Keratinocyte (primary cell): ENCODE measurements around the gene TMEM242. TPM values are rescaled to one million over a fixed set of nuclear protein-coding genes. Genes with fewer than 3 reads are reported as not detected.

Experiments used
- DNase-seq: peaks from one replicate; pipeline ENCODE4 v3.0.0-alpha.2; 2011; ENCODE audit warnings: low read depth, missing footprints, low spot score
- FAIRE-seq: peaks from 2 replicates; lab custom pipeline; 2011; peaks lifted over from hg19 to GRCh38; lab: Jason Lieb, UNC
- H2AFZ ChIP-seq: 2 replicates; pipeline ENCODE4 v1.6.0; 2012; ENCODE audit warnings: low read length, control low read depth, inconsistent platforms; ENCODE audit not compliant: control insufficient read depth
- H3K27ac ChIP-seq: 2 replicates; pipeline ENCODE4 v1.5.1; 2011; ENCODE audit warnings: low read length; ENCODE audit not compliant: control insufficient read depth, insufficient read depth
- H3K27me3 ChIP-seq: 3 replicates; pipeline ENCODE4 v1.6.0; 2011; ENCODE audit warnings: low read length; ENCODE audit not compliant: control insufficient read depth, insufficient read depth; ENCODE audit errors: extremely low read depth
- H3K36me3 ChIP-seq, 2 experiments: 2 replicates in 1 of 2; 3 replicates in 1 of 2; pipeline ENCODE4 v1.5.1; 2011; ENCODE audit warnings: low read length in 2 of 2, mild to moderate bottlenecking in 1 of 2; ENCODE audit not compliant: control insufficient read depth in 2 of 2, insufficient read depth in 2 of 2; ENCODE audit errors: extremely low read depth in 1 of 2
- H3K4me1 ChIP-seq: 3 replicates; pipeline ENCODE4 v1.5.1; 2011; ENCODE audit warnings: low read length; ENCODE audit not compliant: control insufficient read depth, insufficient read depth; ENCODE audit errors: extremely low read depth
- H3K4me2 ChIP-seq: 3 replicates; pipeline ENCODE4 v1.6.0; 2011; ENCODE audit warnings: low read depth, low read length; ENCODE audit not compliant: control insufficient read depth, insufficient read depth; ENCODE audit errors: extremely low read depth
- H3K4me3 ChIP-seq, 3 experiments: fragments of 200-600 bp in 1 of 3; sonication (generic) in 1 of 3; 2 replicates in 2 of 3; 3 replicates in 1 of 3; pipeline ENCODE4 v1.5.1; 2011 to 2016; ENCODE audit warnings: low read length in 3 of 3, mild to moderate bottlenecking in 3 of 3, control low read depth in 2 of 3, inconsistent platforms in 1 of 3, low read depth in 1 of 3, mixed read lengths in 1 of 3, mixed run types in 1 of 3, moderate library complexity in 1 of 3; ENCODE audit not compliant: control insufficient read depth in 2 of 3, insufficient read depth in 2 of 3; ENCODE audit errors: extremely low read depth in 1 of 3
- H3K79me2 ChIP-seq: 2 replicates; pipeline ENCODE4 v1.6.0; 2012; ENCODE audit warnings: low read length; ENCODE audit not compliant: control insufficient read depth, insufficient read depth
- H3K9ac ChIP-seq: 3 replicates; pipeline ENCODE4 v1.6.0; 2011; ENCODE audit warnings: low read length; ENCODE audit not compliant: control insufficient read depth, insufficient read depth; ENCODE audit errors: extremely low read depth
- H3K9me1 ChIP-seq: 3 replicates; pipeline ENCODE4 v1.6.0; 2011; ENCODE audit warnings: low read length; ENCODE audit not compliant: control insufficient read depth, insufficient read depth; ENCODE audit errors: extremely low read depth
- H3K9me3 ChIP-seq: 2 replicates; pipeline ENCODE4 v1.5.1; 2012; ENCODE audit warnings: low read depth, low read length; ENCODE audit not compliant: control insufficient read depth
- H4K20me1 ChIP-seq: 3 replicates; pipeline ENCODE4 v1.6.0; 2011; ENCODE audit warnings: low read length; ENCODE audit not compliant: control insufficient read depth, insufficient read depth; ENCODE audit errors: extremely low read depth
- CTCF ChIP-seq, 3 experiments: IDR thresholded peaks in 1 of 3; conservative IDR thresholded peaks in 1 of 3; optimal IDR thresholded peaks in 1 of 3; 2 replicates in 2 of 3; 3 replicates in 1 of 3; pipeline versions ENCODE3 to v1.5.1; 2011; ENCODE audit warnings: low read length in 3 of 3, mild to moderate bottlenecking in 3 of 3, moderate library complexity in 2 of 3, control low read depth in 1 of 3, inconsistent platforms in 1 of 3; ENCODE audit not compliant: insufficient read depth in 2 of 3; ENCODE audit errors: extremely low read depth in 1 of 3
- EZH2 ChIP-seq: IDR thresholded peaks from one replicate; pipeline ENCODE4 v1.6.1; 2012; ENCODE audit warnings: inconsistent platforms, mild to moderate bottlenecking, low read length, moderate library complexity
- dilution Hi-C: fragments of 300-500 bp; cut with MboI; formaldehyde crosslinking; loops from one replicate; pipeline ENCODE4 v1.7.0; 2020; ENCODE audit warnings: low sequenced_read_pairs; ENCODE audit not compliant: extremely low pct_ligation_motif_present
- polyA plus RNA-seq, 5 experiments: library from polyadenylated mRNA; depleted of rRNA in 3 of 5; stranded (reverse) in 3 of 5; stranded (forward) in 1 of 5; unstranded in 1 of 5; fragments of >200 nt; gene quantifications; 1 replicate in 1 of 5; 2 replicates in 3 of 5; 3 replicates in 1 of 5; pipeline versions ENCODE4 v1.2.1 to v1.2.3, GENCODE V29; 2011 to 2012; ENCODE audit warnings: missing spikeins in 2 of 5, low read depth in 1 of 5, low replicate concordance in 1 of 5

Gene TMEM242
- polyA plus RNA-seq, 1 donor (not counting 4 experiments of a cell fraction or from before 2014, with no cell fraction given), result 11.0 TPM

- H3K9me1 ChIP-seq, result no peaks in the 10 kb centered on the region
- no peak overlapping the region for H3K4me2 ChIP-seq
- peaks cover 6% of the 10 kb centered on the region for H3K79me2 ChIP-seq
- H3K27me3 ChIP-seq, result no peaks in the 10 kb centered on the region
- no peak overlapping the region for H3K9ac ChIP-seq
- H4K20me1 ChIP-seq, result no peaks in the 10 kb centered on the region
- H3K9me3 ChIP-seq, result no peaks in the 10 kb centered on the region
- dilution Hi-C loops, result no loop called here
- H3K36me3 ChIP-seq, result peaks cover 2 to 5% of the 10 kb centered on the region in 2 experiments
- no peak for FAIRE-seq
- TF ChIP-seq CTCF (optimal IDR thresholded peaks at IDR 0.05 in 1 of 3, IDR thresholded peaks at IDR 0.05 in 1 of 3, conservative IDR thresholded peaks at IDR 0.05 in 1 of 3; ENCODE audit: extremely low read depth in 1 of 3, insufficient read depth in 2 of 3, low read length in 3 of 3) (no peak), EZH2 (no peak)
- no peaks in the 10 kb centered on the region for H3K4me1 ChIP-seq
- no peak for DNase-seq
- H3K4me3 ChIP-seq, result no peak overlapping the region
- no peak overlapping the region for H3K27ac ChIP-seq
- no peak overlapping the region for H2AFZ ChIP-seq
These were observed 32.0 kb downstream of the TMEM242 start for GRCh38 chr6:157291356-157291755.

- DNase-seq (no peak), FAIRE-seq (no peak)
- dilution Hi-C loops, result no loop called here
- TF ChIP-seq CTCF (optimal IDR thresholded peaks at IDR 0.05 in 1 of 3, IDR thresholded peaks at IDR 0.05 in 1 of 3, conservative IDR thresholded peaks at IDR 0.05 in 1 of 3; ENCODE audit: extremely low read depth in 1 of 3, insufficient read depth in 2 of 3, low read length in 3 of 3), result no peak
- TF ChIP-seq EZH2, result no peak
- no peak overlapping the region for H3K27ac ChIP-seq
- H3K4me2 ChIP-seq, result no peak overlapping the region
- no peaks in the 10 kb centered on the region for H3K9me1 ChIP-seq
- H2AFZ ChIP-seq, result no peak overlapping the region
- no peak overlapping the region for H3K4me3 ChIP-seq
- H3K9me3 ChIP-seq, result no peaks in the 10 kb centered on the region
- no peaks in the 10 kb centered on the region for H4K20me1 ChIP-seq
- peaks cover 2% of the 10 kb centered on the region for H3K79me2 ChIP-seq
- H3K36me3 ChIP-seq, result peaks cover 2 to 5% of the 10 kb centered on the region in 2 experiments
- no peak overlapping the region for H3K9ac ChIP-seq
- no peaks in the 10 kb centered on the region for H3K27me3 ChIP-seq
- H3K4me1 ChIP-seq, result no peaks in the 10 kb centered on the region
These were observed 32.5 kb downstream of the TMEM242 start for GRCh38 chr6:157290797-157291196.
